HCT116 (cell line): ENCODE results near the gene AQP5. TPM values are rescaled to one million over a fixed set of nuclear protein-coding genes. Genes with fewer than 3 reads are reported as not detected.

Experiments
- ATAC-seq: fragments of 200-7000 bp; cut with Tn5 transposase; 2 replicates; pipeline ENCODE4 v1.9.1; 2020; ENCODE audit warnings: mild to moderate bottlenecking, moderate library complexity
- BruUV-seq: library from RNA; stranded (reverse); fragments of 400-500 nt; replicated peaks from 2 replicates; lab custom pipeline; 2021; lab: Mats Ljungman, UMichigan
- CTCF ChIA-PET: fragments of 300-600 bp; sonication (Branson Sonifier 250); formaldehyde crosslinking; loops from one replicate; lab custom pipeline; 2021; ENCODE audit warnings: antibody characterized with exemption; lab: Charles Lee
- POLR2A ChIA-PET: fragments of 300-600, 350-600 bp; sonication (Branson Sonifier 250); formaldehyde crosslinking; loops from one replicate; lab custom pipeline; 2021; ENCODE audit warnings: antibody characterized with exemption; lab: Charles Lee
- RAD21 ChIA-PET, 2 experiments: fragments of 300-600 bp; sonication (Branson Sonifier 250); formaldehyde crosslinking; loops; one replicate each; lab custom pipeline; 2023; ENCODE audit warnings: low total read pairs in 2 of 2; ENCODE audit not compliant: uncharacterized antibody in 2 of 2, unreplicated experiment in 2 of 2, low non-redundant PET in 1 of 2; lab: Charles Lee
- DNase-seq: peaks from one replicate; pipeline ENCODE4 v3.0.0-alpha.2; 2010; ENCODE audit warnings: low read depth, low spot score
- H2AFZ ChIP-seq: fragments of 200-600 bp; shearing (Covaris generic), sonication (generic); 2 replicates; pipeline ENCODE4 v1.6.1; 2017; ENCODE audit warnings: low read depth, mixed run types, mixed read lengths, antibody characterized with exemption, low read length; ENCODE audit not compliant: poor library complexity, severe bottlenecking
- H3K27ac ChIP-seq: 2 replicates; pipeline ENCODE4 v1.5.1; 2012; ENCODE audit warnings: low read depth, low read length
- H3K27me3 ChIP-seq: fragments of 200-600 bp; sonication (generic); 2 replicates; pipeline ENCODE4 v1.6.1; 2016; ENCODE audit warnings: mixed run types, low read length, mixed read lengths; ENCODE audit not compliant: insufficient read depth
- H3K36me3 ChIP-seq, 2 experiments: fragments of 200-500 bp in 1 of 2; fragments of 200-600 bp in 1 of 2; sonication (Bioruptor generic) in 1 of 2; sonication (generic) in 1 of 2; 2 replicates each; pipeline versions ENCODE4 v1.5.1 to v1.6.1; 2014 to 2016; ENCODE audit warnings: low read length in 2 of 2, inconsistent platforms in 1 of 2, mixed read lengths in 1 of 2, mixed run types in 1 of 2; ENCODE audit not compliant: insufficient read depth in 2 of 2, control insufficient read depth in 1 of 2
- H3K4me1 ChIP-seq, 2 experiments: fragments of 200-600 bp in 1 of 2; sonication (generic) in 1 of 2; 2 replicates each; pipeline versions ENCODE4 v1.5.1 to v1.6.1; 2012 to 2017; ENCODE audit warnings: low read length in 2 of 2, inconsistent platforms in 1 of 2, mild to moderate bottlenecking in 1 of 2, mixed read lengths in 1 of 2, mixed run types in 1 of 2, moderate library complexity in 1 of 2; ENCODE audit not compliant: insufficient read depth in 2 of 2, control insufficient read depth in 1 of 2
- H3K4me2 ChIP-seq: fragments of 200-600 bp; sonication (generic); 2 replicates; pipeline ENCODE4 v1.6.1; 2017; ENCODE audit warnings: mixed run types, low read length, mixed read lengths
- H3K4me3 ChIP-seq, 2 experiments: fragments of 200-600 bp in 1 of 2; sonication (generic) in 1 of 2; replicated peaks in 1 of 2; 2 replicates each; pipeline ENCODE4 v1.5.1; 2011 to 2016; ENCODE audit warnings: low read length in 2 of 2, control low read depth in 1 of 2, low read depth in 1 of 2, mild to moderate bottlenecking in 1 of 2, mixed read lengths in 1 of 2, mixed run types in 1 of 2
- H3K79me2 ChIP-seq: fragments of 200-600 bp; sonication (generic); 2 replicates; pipeline ENCODE4 v1.6.1; 2017; ENCODE audit warnings: mild to moderate bottlenecking, mixed run types, low read length, moderate library complexity, mixed read lengths; ENCODE audit not compliant: insufficient read depth
- H3K9ac ChIP-seq: fragments of 200-600 bp; sonication (generic); 2 replicates; pipeline ENCODE4 v1.6.1; 2016; ENCODE audit warnings: low read length, mixed read lengths
- H3K9me2 ChIP-seq: fragments of 200-600 bp; sonication (generic), shearing (Covaris generic); 2 replicates; pipeline ENCODE4 v1.6.1; 2017; ENCODE audit warnings: mixed run types, mild to moderate bottlenecking, moderate library complexity; ENCODE audit not compliant: insufficient read depth
- H3K9me3 ChIP-seq, 2 experiments: fragments of 200-500 bp in 1 of 2; fragments of 200-600 bp in 1 of 2; sonication (Bioruptor generic) in 1 of 2; sonication (generic) in 1 of 2; 2 replicates each; pipeline ENCODE4 v1.6.1; 2014 to 2017; ENCODE audit warnings: low read length in 2 of 2, mixed read lengths in 2 of 2, inconsistent platforms in 1 of 2, low read depth in 1 of 2, mild to moderate bottlenecking in 1 of 2, mixed run types in 1 of 2, moderate library complexity in 1 of 2; ENCODE audit not compliant: control insufficient read depth in 1 of 2, insufficient read depth in 1 of 2
- H4K20me1 ChIP-seq: fragments of 200-600 bp; sonication (generic), shearing (Covaris generic); 2 replicates; pipeline ENCODE4 v1.6.1; 2017; ENCODE audit warnings: mixed run types, mild to moderate bottlenecking, moderate library complexity; ENCODE audit not compliant: insufficient read depth
- CEBPB ChIP-seq: IDR thresholded peaks from 2 replicates; pipeline ENCODE4 v1.6.1; 2012; ENCODE audit warnings: low read depth
- intact Hi-C: fragments of 100-400 bp; cut with micrococcal nuclease; formaldehyde crosslinking; loops from 2 replicates; pipeline ENCODE4 v1.10.0; 2022
- total RNA-seq: library from RNA; stranded (reverse); gene quantifications from one replicate; pipeline ENCODE4 v1.2.1, GENCODE V29; 2021; ENCODE audit not compliant: unreplicated experiment
- TF ChIP-seq, protein P1 (sequence below): IDR thresholded peaks from 2 replicates; pipeline ENCODE4 v1.6.1; 2012; ENCODE audit warnings: low read depth

Gene AQP5
- total RNA-seq, 1 experiment from 2014 or later, result not detected

DNA sequence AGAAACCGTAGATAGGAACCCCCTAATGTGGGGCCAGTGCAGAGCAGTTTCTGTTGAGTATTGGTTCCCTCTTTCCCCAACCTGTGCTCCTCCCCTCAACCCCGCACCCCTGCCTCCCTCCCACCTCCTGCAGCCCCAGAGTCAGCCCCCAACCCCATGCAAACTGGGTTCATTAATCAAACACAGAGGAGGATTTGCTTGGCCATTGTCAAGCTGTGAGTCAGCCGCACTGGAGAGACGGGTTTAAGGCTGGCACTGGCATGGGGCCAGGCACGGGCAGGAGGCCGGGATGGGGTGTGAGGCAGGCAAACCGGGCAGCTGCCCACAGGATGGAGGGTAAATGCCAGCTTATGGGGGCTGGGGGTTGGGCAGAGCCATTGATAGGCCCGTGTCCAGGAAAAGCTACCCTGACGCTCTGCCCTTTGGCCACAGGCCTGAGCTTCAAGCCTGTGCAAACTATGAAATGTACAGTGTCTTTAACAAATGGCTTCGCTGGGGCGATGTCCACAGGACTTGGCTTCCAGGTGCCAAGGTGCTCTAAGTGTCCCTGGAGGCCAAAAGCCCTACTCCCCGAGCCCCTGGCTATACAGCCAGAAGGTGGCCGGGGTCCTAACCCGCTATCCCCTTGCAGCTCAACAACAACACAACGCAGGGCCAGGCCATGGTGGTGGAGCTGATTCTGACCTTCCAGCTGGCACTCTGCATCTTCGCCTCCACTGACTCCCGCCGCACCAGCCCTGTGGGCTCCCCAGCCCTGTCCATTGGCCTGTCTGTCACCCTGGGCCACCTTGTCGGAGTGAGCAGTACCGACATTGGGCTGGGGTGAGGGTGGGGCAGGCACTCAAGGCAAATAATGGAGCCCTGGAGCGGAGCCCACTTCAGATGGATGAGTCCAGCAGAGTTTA lies 1.4 kb downstream of the AQP5 start (continued):
- TF ChIP-seq, protein P1, sequence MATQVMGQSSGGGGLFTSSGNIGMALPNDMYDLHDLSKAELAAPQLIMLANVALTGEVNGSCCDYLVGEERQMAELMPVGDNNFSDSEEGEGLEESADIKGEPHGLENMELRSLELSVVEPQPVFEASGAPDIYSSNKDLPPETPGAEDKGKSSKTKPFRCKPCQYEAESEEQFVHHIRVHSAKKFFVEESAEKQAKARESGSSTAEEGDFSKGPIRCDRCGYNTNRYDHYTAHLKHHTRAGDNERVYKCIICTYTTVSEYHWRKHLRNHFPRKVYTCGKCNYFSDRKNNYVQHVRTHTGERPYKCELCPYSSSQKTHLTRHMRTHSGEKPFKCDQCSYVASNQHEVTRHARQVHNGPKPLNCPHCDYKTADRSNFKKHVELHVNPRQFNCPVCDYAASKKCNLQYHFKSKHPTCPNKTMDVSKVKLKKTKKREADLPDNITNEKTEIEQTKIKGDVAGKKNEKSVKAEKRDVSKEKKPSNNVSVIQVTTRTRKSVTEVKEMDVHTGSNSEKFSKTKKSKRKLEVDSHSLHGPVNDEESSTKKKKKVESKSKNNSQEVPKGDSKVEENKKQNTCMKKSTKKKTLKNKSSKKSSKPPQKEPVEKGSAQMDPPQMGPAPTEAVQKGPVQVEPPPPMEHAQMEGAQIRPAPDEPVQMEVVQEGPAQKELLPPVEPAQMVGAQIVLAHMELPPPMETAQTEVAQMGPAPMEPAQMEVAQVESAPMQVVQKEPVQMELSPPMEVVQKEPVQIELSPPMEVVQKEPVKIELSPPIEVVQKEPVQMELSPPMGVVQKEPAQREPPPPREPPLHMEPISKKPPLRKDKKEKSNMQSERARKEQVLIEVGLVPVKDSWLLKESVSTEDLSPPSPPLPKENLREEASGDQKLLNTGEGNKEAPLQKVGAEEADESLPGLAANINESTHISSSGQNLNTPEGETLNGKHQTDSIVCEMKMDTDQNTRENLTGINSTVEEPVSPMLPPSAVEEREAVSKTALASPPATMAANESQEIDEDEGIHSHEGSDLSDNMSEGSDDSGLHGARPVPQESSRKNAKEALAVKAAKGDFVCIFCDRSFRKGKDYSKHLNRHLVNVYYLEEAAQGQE, result no peak
- TF ChIP-seq, all 23 proteins: peak for 4

DNA sequence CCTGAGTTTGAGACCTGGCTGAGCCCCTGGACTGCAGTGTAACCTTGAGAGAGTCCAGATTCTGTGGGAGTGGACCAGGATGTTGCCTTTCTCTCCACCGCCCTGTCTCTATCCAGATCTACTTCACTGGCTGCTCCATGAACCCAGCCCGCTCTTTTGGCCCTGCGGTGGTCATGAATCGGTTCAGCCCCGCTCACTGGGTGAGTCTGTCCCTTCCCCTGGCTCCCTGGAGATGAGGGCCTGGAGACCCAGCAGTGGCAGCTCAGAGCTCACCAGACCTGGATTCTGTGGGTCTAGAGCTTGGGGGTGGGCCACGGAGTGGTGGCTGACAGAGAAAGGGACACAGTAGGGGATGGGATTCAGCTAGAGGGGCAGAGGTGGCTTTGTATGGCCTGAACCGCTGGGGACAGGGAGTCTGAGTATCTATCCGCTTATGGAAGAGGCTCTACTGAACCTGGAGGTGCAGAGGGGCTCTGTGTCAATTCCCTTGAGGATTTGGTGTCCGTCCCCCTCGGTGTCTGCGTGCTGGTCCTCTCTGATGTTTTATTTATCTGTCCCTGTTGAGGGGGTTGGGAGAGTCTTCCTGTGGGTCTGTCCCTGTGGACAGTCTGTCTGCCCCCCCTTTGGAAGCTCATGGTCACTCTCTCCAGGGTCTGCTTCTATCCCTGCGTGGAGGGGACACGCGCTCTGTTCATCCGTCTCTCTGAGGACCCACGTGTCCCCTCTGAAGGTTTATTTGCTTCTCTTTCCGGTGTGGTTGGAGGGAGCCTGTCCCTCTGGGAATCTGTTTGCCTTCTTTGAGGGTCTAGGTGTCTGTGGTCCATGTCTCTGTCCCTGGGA lies 2.5 kb downstream of the AQP5 start:
- no peaks in the 10 kb centered on the region for H3K9me3 ChIP-seq
- H3K4me2 ChIP-seq, result no peak overlapping the region
- no peaks in the 10 kb centered on the region for H3K27me3 ChIP-seq
- no peak for ATAC-seq
- no peaks in the 10 kb centered on the region for H3K9me2 ChIP-seq
- BruUV-seq, result no TSS peak
- no peaks in the 10 kb centered on the region for H4K20me1 ChIP-seq
- no peak for DNase-seq
- no peak overlapping the region for H2AFZ ChIP-seq
- no peak for TF ChIP-seq CEBPB
- no peaks in the 10 kb centered on the region for H3K79me2 ChIP-seq
- no peak overlapping the region for H3K4me3 ChIP-seq
- no peaks in the 10 kb centered on the region for H3K36me3 ChIP-seq
- no peak overlapping the region; the same call in 1 of the 2 replicates for H3K27ac ChIP-seq
- H3K4me1 ChIP-seq, result peaks cover 26 to 49% of the 10 kb centered on the region in 2 experiments
- ChIA-PET CTCF (interaction anchor here (0.6 to 2.3 kb wide), 3 partner anchors 18 to 1376 kb away, joined by 3 to 13 read pairs (median 3); no protein-coding TSS in a partner anchor), RAD21 (no interaction called here), POLR2A (no interaction called here)
- H3K9ac ChIP-seq, result no peak overlapping the region
- intact Hi-C loops, result loop anchor here (10.0 kb wide), 1 partner anchor 189 kb away; no protein-coding TSS in a partner anchor
